OCI-LY7 (cell line): ENCODE measurements around the gene APH1B. TPM values are rescaled to one million over a fixed set of nuclear protein-coding genes. Genes with fewer than 3 reads are reported as not detected.

Experiments
- BruUV-seq: library from RNA; stranded (reverse); fragments of 400-500 nt; replicated peaks from 2 replicates; lab custom pipeline; 2021; lab: Mats Ljungman, UMichigan
- CTCF ChIA-PET: fragments of 300-600 bp; sonication (Branson Sonifier 250); formaldehyde crosslinking; loops from one replicate; lab custom pipeline; 2022; ENCODE audit warnings: antibody characterized with exemption; ENCODE audit not compliant: unreplicated experiment; lab: Charles Lee
- POLR2A ChIA-PET: fragments of 300-600 bp; sonication (Branson Sonifier 250); formaldehyde crosslinking; loops from one replicate; lab custom pipeline; 2022; ENCODE audit warnings: antibody characterized with exemption; lab: Charles Lee
- DNase-seq: peaks from one replicate; pipeline ENCODE4 v3.0.0-alpha.2; 2015; ENCODE audit warnings: low spot score
- H2AFZ ChIP-seq: fragments of 200-600 bp; sonication (generic), shearing (Covaris generic); 2 replicates; pipeline ENCODE4 v1.6.1; 2014; ENCODE audit warnings: mild to moderate bottlenecking, antibody characterized with exemption, low read length, moderate library complexity
- H3K27ac ChIP-seq: fragments of 200-600 bp; sonication (generic); 2 replicates; pipeline ENCODE4 v1.5.1; 2014; ENCODE audit warnings: mixed run types, low read depth, mild to moderate bottlenecking, moderate library complexity, low read length, inconsistent platforms; ENCODE audit not compliant: poor library complexity, severe bottlenecking
- H3K36me3 ChIP-seq: fragments of 200-600 bp; sonication (generic); 2 replicates; pipeline ENCODE4 v1.6.1; 2014; ENCODE audit warnings: mild to moderate bottlenecking, antibody characterized with exemption, low read length, moderate library complexity, mixed read lengths; ENCODE audit not compliant: insufficient read depth
- H3K4me1 ChIP-seq: fragments of 200-600 bp; sonication (generic); 2 replicates; pipeline ENCODE4 v1.5.1; 2014; ENCODE audit warnings: mild to moderate bottlenecking, low read length; ENCODE audit not compliant: insufficient read depth, poor library complexity, severe bottlenecking
- H3K4me2 ChIP-seq: fragments of 200-600 bp; sonication (generic); 2 replicates; pipeline ENCODE4 v1.6.1; 2014; ENCODE audit warnings: mild to moderate bottlenecking, low read length
- H3K4me3 ChIP-seq: fragments of 200-600 bp; sonication (generic); 2 replicates; pipeline ENCODE4 v1.5.1; 2014; ENCODE audit warnings: mild to moderate bottlenecking, low read depth, low read length; ENCODE audit not compliant: poor library complexity, severe bottlenecking
- H3K79me2 ChIP-seq: fragments of 200-600 bp; sonication (generic); 2 replicates; pipeline ENCODE4 v1.6.1; 2016; ENCODE audit warnings: low read depth, mild to moderate bottlenecking, low read length, moderate library complexity, mixed read lengths; ENCODE audit not compliant: insufficient read depth
- H3K9me2 ChIP-seq: fragments of 200-600 bp; sonication (generic); 2 replicates; pipeline ENCODE4 v1.6.1; 2016; ENCODE audit warnings: mild to moderate bottlenecking, low read length, mixed read lengths; ENCODE audit not compliant: insufficient read depth
- H3K9me3 ChIP-seq: fragments of 200-600 bp; sonication (generic); 2 replicates; pipeline ENCODE4 v1.6.1; 2014; ENCODE audit warnings: mild to moderate bottlenecking, mixed run types, low read length, mixed read lengths
- H4K20me1 ChIP-seq: fragments of 200-600 bp; sonication (generic); 2 replicates; pipeline ENCODE4 v1.6.1; 2014; ENCODE audit warnings: mild to moderate bottlenecking, antibody characterized with exemption, low read length, moderate library complexity, mixed read lengths; ENCODE audit not compliant: insufficient read depth
- EZH2phosphoT487 ChIP-seq: fragments of 200-600 bp; sonication (generic); IDR thresholded peaks from 2 replicates; pipeline ENCODE4 v1.6.1; 2018; ENCODE audit warnings: low read depth, borderline replicate concordance, mild to moderate bottlenecking, mixed run types, antibody characterized with exemption, low read length, moderate library complexity, mixed read lengths
- intact Hi-C: fragments of 100-400 bp; cut with micrococcal nuclease; formaldehyde crosslinking; loops from one replicate; pipeline ENCODE4 v1.10.0; 2022; ENCODE audit not compliant: unreplicated experiment
- total RNA-seq, 2 experiments: library from RNA; depleted of rRNA in 1 of 2; stranded (reverse); fragments of >200 nt in 1 of 2; shearing (Covaris generic) in 1 of 2; gene quantifications; 2 replicates each; pipeline ENCODE4 v1.2.3, GENCODE V29; 2014 to 2022
- TF ChIP-seq, protein P1 (sequence below): fragments of 200-600 bp; sonication (generic); conservative IDR thresholded peaks from 2 replicates; pipeline ENCODE4 v1.5.1; 2014; ENCODE audit warnings: mild to moderate bottlenecking, antibody characterized with exemption, low read length, moderate library complexity, mixed read lengths

APH1B gene
- total RNA-seq, 2 experiments from 2014 or later = 8.3 to 24.1 TPM

- Histone ChIP-seq H3K79me2 (no peaks in the 10 kb centered on the region), H3K27ac (no peak overlapping the region), H3K4me2 (no peak overlapping the region), H3K36me3 (peaks cover 62% of the 10 kb centered on the region), H4K20me1 (no peaks in the 10 kb centered on the region), H3K4me3 (no peak overlapping the region), H3K4me1 (no peaks in the 10 kb centered on the region), H2AFZ (no peak overlapping the region), H3K9me2 (no peaks in the 10 kb centered on the region), H3K9me3 (no peaks in the 10 kb centered on the region)
- intact Hi-C loops = no loop called here
- no TSS peak for BruUV-seq
- DNase-seq = no peak
- TF ChIP-seq EZH2phosphoT487 = no peak
- TF ChIP-seq, protein P1, sequence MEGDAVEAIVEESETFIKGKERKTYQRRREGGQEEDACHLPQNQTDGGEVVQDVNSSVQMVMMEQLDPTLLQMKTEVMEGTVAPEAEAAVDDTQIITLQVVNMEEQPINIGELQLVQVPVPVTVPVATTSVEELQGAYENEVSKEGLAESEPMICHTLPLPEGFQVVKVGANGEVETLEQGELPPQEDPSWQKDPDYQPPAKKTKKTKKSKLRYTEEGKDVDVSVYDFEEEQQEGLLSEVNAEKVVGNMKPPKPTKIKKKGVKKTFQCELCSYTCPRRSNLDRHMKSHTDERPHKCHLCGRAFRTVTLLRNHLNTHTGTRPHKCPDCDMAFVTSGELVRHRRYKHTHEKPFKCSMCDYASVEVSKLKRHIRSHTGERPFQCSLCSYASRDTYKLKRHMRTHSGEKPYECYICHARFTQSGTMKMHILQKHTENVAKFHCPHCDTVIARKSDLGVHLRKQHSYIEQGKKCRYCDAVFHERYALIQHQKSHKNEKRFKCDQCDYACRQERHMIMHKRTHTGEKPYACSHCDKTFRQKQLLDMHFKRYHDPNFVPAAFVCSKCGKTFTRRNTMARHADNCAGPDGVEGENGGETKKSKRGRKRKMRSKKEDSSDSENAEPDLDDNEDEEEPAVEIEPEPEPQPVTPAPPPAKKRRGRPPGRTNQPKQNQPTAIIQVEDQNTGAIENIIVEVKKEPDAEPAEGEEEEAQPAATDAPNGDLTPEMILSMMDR = no peak
- ChIA-PET POLR2A (interaction anchor here (0.6 kb wide), 1 partner anchor 186 kb away, joined by 3 read pairs; no protein-coding TSS in a partner anchor), CTCF (no interaction called here)
Measured at GRCh38 chr15:63261311-63261710, 16.1 kb upstream of the APH1B start.

DNA sequence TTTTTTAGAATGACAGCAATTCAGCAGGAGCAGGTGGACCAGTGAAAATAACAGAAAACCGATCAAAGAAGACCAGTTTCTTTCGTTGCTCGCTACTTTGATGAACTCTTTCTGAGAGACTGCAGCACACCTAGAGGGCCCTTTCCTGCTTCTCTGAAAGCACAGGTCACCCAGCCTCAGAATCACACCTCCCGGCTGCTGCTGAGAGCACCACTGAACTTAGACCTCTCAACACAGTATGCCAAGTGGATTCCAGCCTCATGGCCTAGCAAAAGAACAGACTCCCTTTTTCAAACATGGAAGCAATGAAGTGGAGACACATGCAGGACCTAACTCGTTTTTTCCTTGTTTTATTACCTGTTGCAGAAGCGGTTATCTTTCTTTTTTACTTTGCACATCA is 13.9 kb upstream of the APH1B start:
- H3K4me1 ChIP-seq = no peaks in the 10 kb centered on the region
- no TSS peak for BruUV-seq
- TF ChIP-seq EZH2phosphoT487 = no peak
- TF ChIP-seq, protein P1 = no peak
- CTCF ChIA-PET = no interaction called here
- H3K27ac ChIP-seq = no peak overlapping the region
- peaks cover 43% of the 10 kb centered on the region for H3K36me3 ChIP-seq
- intact Hi-C loops = no loop called here
- DNase-seq = no peak
- H3K4me3 ChIP-seq = no peak overlapping the region
- H2AFZ ChIP-seq = no peak overlapping the region
- POLR2A ChIA-PET = no interaction called here
- no peak overlapping the region for H3K4me2 ChIP-seq
- no peaks in the 10 kb centered on the region for H3K9me2 ChIP-seq
- no peaks in the 10 kb centered on the region for H3K9me3 ChIP-seq
- no peaks in the 10 kb centered on the region for H3K79me2 ChIP-seq
- H4K20me1 ChIP-seq = no peaks in the 10 kb centered on the region

GRCh38 chr15:63264688-63265293 is 12.6 kb upstream of the APH1B start:
- ChIA-PET POLR2A (interaction anchor here (0.6 kb wide), 2 partner anchors 70 to 108 kb away, joined by 4 to 6 read pairs; no protein-coding TSS in a partner anchor), CTCF (interaction anchor here (1.4 kb wide), 1 partner anchor 12 kb away, joined by 4 read pairs; the partner anchor contains the start of gene APH1B)
- H3K9me2 ChIP-seq = no peaks in the 10 kb centered on the region
- H3K36me3 ChIP-seq = peaks cover 34% of the 10 kb centered on the region
- intact Hi-C loops = no loop called here
- H3K4me2 ChIP-seq = no peak overlapping the region
- H3K9me3 ChIP-seq = no peaks in the 10 kb centered on the region
- DNase-seq = no peak
- H2AFZ ChIP-seq = no peak overlapping the region
- BruUV-seq = no TSS peak
- no peak overlapping the region for H3K4me3 ChIP-seq
- H3K79me2 ChIP-seq = no peaks in the 10 kb centered on the region
- H3K4me1 ChIP-seq = no peaks in the 10 kb centered on the region
- H3K27ac ChIP-seq = no peak overlapping the region
- no peaks in the 10 kb centered on the region for H4K20me1 ChIP-seq
- no peak for TF ChIP-seq EZH2phosphoT487
- TF ChIP-seq, protein P1 = no peak
